Liver (tissue), 9 donors: ENCODE data around the gene HYLS1. TPM values are rescaled to one million over a fixed set of nuclear protein-coding genes. Genes with fewer than 3 reads are reported as not detected.

Experiments
- DNase-seq: peaks from one replicate; pipeline ENCODE4 v3.0.0-alpha.2; 2017; ENCODE audit warnings: low spot score
- H3K27ac ChIP-seq, 2 donors: one replicate each; pipeline ENCODE4 v1.7.0; 2013; ENCODE audit warnings: inconsistent platforms in 2 of 2, low read length in 2 of 2, control low read depth in 1 of 2, low read depth in 1 of 2, mild to moderate bottlenecking in 1 of 2
- H3K27me3 ChIP-seq, 4 donors: one replicate each; pipeline versions ENCODE4 v1.6.1 to v1.7.0; 2013; ENCODE audit warnings: low read length in 3 of 4, inconsistent platforms in 1 of 4, mild to moderate bottlenecking in 1 of 4, moderate library complexity in 1 of 4; ENCODE audit not compliant: control insufficient read depth in 4 of 4, insufficient read depth in 4 of 4
- H3K36me3 ChIP-seq, 4 donors: one replicate each; pipeline versions ENCODE4 v1.6.1 to v1.7.0; 2013; ENCODE audit warnings: low read length in 3 of 4, mild to moderate bottlenecking in 3 of 4, low read depth in 1 of 4, moderate library complexity in 1 of 4; ENCODE audit not compliant: control insufficient read depth in 4 of 4, insufficient read depth in 3 of 4
- H3K4me1 ChIP-seq, 4 donors: one replicate each; pipeline versions ENCODE4 v1.6.1 to v1.7.0; 2013; ENCODE audit warnings: low read length in 3 of 4, mild to moderate bottlenecking in 3 of 4, moderate library complexity in 1 of 4; ENCODE audit not compliant: control insufficient read depth in 4 of 4, insufficient read depth in 4 of 4
- H3K4me3 ChIP-seq, 3 donors: one replicate each; pipeline versions ENCODE4 v1.6.1 to v1.7.0; 2013; ENCODE audit warnings: low read length in 3 of 3, control low read depth in 1 of 3, low read depth in 1 of 3, mild to moderate bottlenecking in 1 of 3
- H3K9ac ChIP-seq, 2 donors: one replicate each; pipeline ENCODE4 v1.7.0; 2013; ENCODE audit warnings: low read length in 2 of 2, mild to moderate bottlenecking in 2 of 2, moderate library complexity in 2 of 2, control low read depth in 1 of 2, low read depth in 1 of 2
- H3K9me3 ChIP-seq, 4 donors: one replicate each; pipeline versions ENCODE4 v1.6.1 to v1.7.0; 2013; ENCODE audit warnings: low read length in 3 of 4; ENCODE audit not compliant: control insufficient read depth in 4 of 4
- EGR1 ChIP-seq, 2 donors: IDR thresholded peaks; 2 replicates each; pipeline ENCODE4 v1.6.1; 2016 to 2018; ENCODE audit warnings: antibody characterized with exemption in 2 of 2, low read depth in 2 of 2
- FOXA1 ChIP-seq: IDR thresholded peaks from 2 replicates; pipeline ENCODE4 v1.6.1; 2016; ENCODE audit warnings: antibody characterized with exemption
- FOXA2 ChIP-seq: IDR thresholded peaks from 2 replicates; pipeline ENCODE4 v1.6.1; 2016; ENCODE audit warnings: antibody characterized with exemption
- HNF4G ChIP-seq: IDR thresholded peaks from 2 replicates; pipeline ENCODE4 v1.6.1; 2016; ENCODE audit warnings: antibody characterized with exemption
- JUND ChIP-seq, 2 donors: IDR thresholded peaks; 2 replicates each; pipeline ENCODE4 v1.6.1; 2016; ENCODE audit warnings: antibody characterized with exemption in 2 of 2
- RAD21 ChIP-seq, 2 donors: IDR thresholded peaks; 2 replicates each; pipeline ENCODE4 v1.6.1; 2016; ENCODE audit warnings: antibody characterized with exemption in 2 of 2, mild to moderate bottlenecking in 2 of 2
- RXRA ChIP-seq, 2 donors: IDR thresholded peaks; 2 replicates each; pipeline ENCODE4 v1.6.1; 2017 to 2018; ENCODE audit warnings: antibody characterized with exemption in 2 of 2, mild to moderate bottlenecking in 1 of 2
- SP1 ChIP-seq: IDR thresholded peaks from 2 replicates; pipeline ENCODE4 v1.6.1; 2018; ENCODE audit warnings: antibody characterized with exemption, mild to moderate bottlenecking
- YY1 ChIP-seq: IDR thresholded peaks from 2 replicates; pipeline ENCODE4 v1.6.1; 2016; ENCODE audit warnings: antibody characterized with exemption, mild to moderate bottlenecking
- WGBS: extraction: QIAGEN DNeasy Blood & Tissue Kit; methylation state at CpG from one replicate; pipeline ENCODE4 v1.1.7; 2013; 5-methylcytosine and 5-hydroxymethylcytosine counted together
- polyA plus RNA-seq, 2 donors: library from polyadenylated mRNA; stranded (reverse) in 1 of 2; unstranded in 1 of 2; fragments of 200-250 nt in 1 of 2; fragments of >200 nt in 1 of 2; fragmentation: Nextera tagmentation in 1 of 2; extraction: Ambion mirVana in 1 of 2; gene quantifications; one replicate each; pipeline versions ENCODE4 v1.2.1 to v1.2.3, GENCODE V29; 2013 to 2015
- total RNA-seq, 2 donors: library from RNA; depleted of rRNA; stranded (reverse); fragments of >200 nt; gene quantifications; one replicate each; pipeline ENCODE4 v1.2.3, GENCODE V29; 2014
- TF ChIP-seq, protein P1 (sequence below): IDR thresholded peaks from 2 replicates; pipeline ENCODE4 v1.6.1; 2016; ENCODE audit warnings: antibody characterized with exemption
- TF ChIP-seq, protein P2 (sequence below): IDR thresholded peaks from 2 replicates; pipeline ENCODE4 v1.6.1; 2016; ENCODE audit warnings: antibody characterized with exemption
- TF ChIP-seq, protein P3 (sequence below): fragments of 150-350 bp; IDR thresholded peaks from 2 replicates; pipeline ENCODE4 v1.5.1; 2017; ENCODE audit warnings: improper control_type of control experiment, low read depth, low read length; ENCODE audit not compliant: missing input control
- TF ChIP-seq, protein P4 (sequence below): IDR thresholded peaks from 2 replicates; pipeline ENCODE4 v1.6.1; 2016; ENCODE audit warnings: antibody characterized with exemption
- donor health status: healthy.
- donor health status: healthy.
- donor health status: healthy.
- donor health status: healthy.
- donor health status: healthy.

HYLS1 gene
- total and polyA plus RNA-seq, 4 donors = 1.9 to 4.9 (median 3.7) TPM

DNA sequence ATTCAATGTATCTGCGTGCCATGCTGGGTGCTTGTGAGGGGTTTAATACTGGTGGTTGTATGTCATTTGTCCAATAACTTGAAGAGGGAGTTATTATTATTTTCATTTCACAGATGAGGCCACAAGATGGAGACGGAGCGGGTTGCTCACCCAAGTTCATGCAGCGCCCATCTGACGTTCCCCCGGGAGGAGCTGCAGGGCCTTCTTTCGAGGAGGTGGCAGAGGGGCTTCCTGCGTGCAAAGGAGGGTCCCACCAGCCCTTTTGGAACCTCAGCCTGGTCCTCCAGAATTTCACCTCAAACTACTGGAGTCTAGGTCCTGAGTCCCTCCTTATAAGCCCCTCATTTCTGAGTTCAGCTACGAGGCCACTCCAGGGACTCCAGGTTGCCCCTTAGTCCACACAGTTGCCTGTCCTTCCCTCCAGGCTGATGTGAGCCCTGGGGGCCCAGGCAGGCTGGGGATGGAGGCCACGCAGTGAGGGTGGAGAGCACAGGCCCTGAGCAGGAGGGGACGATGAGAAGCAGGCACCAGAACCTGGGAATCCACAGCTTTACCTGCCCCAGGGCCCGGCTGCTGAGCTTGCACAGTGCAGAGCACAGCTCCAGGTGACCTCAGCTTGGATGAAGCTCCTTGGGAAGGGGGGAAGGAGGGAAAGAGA lies 55.4 kb downstream of the HYLS1 start:
- peak; percentile 28 for DNase-seq
- no peak for TF ChIP-seq HNF4G
- no peak for TF ChIP-seq EGR1 (IDR thresholded peaks at IDR 0.05; ENCODE audit: low read depth in 2 of 2)
- no peak for TF ChIP-seq YY1
- TF ChIP-seq, protein P1, sequence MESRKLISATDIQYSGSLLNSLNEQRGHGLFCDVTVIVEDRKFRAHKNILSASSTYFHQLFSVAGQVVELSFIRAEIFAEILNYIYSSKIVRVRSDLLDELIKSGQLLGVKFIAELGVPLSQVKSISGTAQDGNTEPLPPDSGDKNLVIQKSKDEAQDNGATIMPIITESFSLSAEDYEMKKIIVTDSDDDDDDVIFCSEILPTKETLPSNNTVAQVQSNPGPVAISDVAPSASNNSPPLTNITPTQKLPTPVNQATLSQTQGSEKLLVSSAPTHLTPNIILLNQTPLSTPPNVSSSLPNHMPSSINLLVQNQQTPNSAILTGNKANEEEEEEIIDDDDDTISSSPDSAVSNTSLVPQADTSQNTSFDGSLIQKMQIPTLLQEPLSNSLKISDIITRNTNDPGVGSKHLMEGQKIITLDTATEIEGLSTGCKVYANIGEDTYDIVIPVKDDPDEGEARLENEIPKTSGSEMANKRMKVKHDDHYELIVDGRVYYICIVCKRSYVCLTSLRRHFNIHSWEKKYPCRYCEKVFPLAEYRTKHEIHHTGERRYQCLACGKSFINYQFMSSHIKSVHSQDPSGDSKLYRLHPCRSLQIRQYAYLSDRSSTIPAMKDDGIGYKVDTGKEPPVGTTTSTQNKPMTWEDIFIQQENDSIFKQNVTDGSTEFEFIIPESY = no peak
- TF ChIP-seq, protein P2, sequence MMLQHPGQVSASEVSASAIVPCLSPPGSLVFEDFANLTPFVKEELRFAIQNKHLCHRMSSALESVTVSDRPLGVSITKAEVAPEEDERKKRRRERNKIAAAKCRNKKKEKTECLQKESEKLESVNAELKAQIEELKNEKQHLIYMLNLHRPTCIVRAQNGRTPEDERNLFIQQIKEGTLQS = no peak
- TF ChIP-seq RXRA (IDR thresholded peaks at IDR 0.05) = no peak
- no peaks in the 10 kb centered on the region for H3K9me3 ChIP-seq
- no peak overlapping the region for H3K4me3 ChIP-seq
- peaks cover 0 to 5% (median 1%) of the 10 kb centered on the region in 4 donors for H3K4me1 ChIP-seq
- H3K27ac ChIP-seq = no peak overlapping the region
- no peaks in the 10 kb centered on the region for H3K36me3 ChIP-seq
- H3K27me3 ChIP-seq = no peaks in the 10 kb centered on the region
- WGBS = 87% methylated on average over 12 of the region's 12 CpGs
- H3K9ac ChIP-seq = no peak overlapping the region

DNA sequence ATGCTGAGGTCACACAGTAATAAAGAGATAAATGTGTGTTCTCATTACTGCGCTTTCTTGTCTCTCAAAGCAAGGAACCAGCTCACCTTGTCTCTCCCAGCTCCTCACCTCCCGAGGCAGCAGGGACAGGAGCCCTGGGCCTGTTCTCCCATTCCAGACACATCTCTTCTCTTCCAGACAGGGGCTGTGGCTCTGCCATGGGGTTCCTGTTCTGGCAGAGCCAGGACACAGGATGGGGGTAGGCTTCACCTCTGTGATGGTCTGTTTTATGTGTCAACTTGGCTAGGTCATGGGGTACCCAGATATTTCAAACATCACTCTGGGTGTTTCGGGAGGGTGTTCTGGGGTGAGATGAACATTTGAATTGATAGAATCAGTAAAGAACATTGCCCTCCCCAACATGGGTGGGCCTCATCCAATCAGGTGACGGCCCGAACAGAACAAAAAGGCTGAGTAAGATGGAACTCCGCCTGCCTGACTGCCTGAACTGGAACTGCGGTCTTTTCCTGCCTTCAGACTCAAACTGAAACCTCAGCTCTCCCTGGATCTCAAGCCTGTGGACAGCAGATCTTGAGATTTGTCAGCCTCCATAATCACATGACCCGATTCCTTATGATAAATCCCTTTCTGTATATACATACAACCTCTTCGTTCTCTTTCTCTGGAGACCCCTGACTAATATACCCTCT lies 56.3 kb downstream of the HYLS1 start:
- DNase-seq = peak; percentile 14
- TF ChIP-seq JUND (IDR thresholded peaks at IDR 0.05) (no peak), EGR1 (IDR thresholded peaks at IDR 0.05; ENCODE audit: low read depth in 2 of 2) (no peak), RXRA (IDR thresholded peaks at IDR 0.05) (no peak), HNF4G (no peak), SP1 (no peak), FOXA1 (no peak), YY1 (no peak), RAD21 (IDR thresholded peaks at IDR 0.05) (no peak), FOXA2 (no peak)
- TF ChIP-seq, protein P3, sequence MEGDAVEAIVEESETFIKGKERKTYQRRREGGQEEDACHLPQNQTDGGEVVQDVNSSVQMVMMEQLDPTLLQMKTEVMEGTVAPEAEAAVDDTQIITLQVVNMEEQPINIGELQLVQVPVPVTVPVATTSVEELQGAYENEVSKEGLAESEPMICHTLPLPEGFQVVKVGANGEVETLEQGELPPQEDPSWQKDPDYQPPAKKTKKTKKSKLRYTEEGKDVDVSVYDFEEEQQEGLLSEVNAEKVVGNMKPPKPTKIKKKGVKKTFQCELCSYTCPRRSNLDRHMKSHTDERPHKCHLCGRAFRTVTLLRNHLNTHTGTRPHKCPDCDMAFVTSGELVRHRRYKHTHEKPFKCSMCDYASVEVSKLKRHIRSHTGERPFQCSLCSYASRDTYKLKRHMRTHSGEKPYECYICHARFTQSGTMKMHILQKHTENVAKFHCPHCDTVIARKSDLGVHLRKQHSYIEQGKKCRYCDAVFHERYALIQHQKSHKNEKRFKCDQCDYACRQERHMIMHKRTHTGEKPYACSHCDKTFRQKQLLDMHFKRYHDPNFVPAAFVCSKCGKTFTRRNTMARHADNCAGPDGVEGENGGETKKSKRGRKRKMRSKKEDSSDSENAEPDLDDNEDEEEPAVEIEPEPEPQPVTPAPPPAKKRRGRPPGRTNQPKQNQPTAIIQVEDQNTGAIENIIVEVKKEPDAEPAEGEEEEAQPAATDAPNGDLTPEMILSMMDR = no peak
- TF ChIP-seq, protein P4, sequence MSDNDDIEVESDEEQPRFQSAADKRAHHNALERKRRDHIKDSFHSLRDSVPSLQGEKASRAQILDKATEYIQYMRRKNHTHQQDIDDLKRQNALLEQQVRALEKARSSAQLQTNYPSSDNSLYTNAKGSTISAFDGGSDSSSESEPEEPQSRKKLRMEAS = no peak
- Histone ChIP-seq H3K9ac (no peak overlapping the region), H3K27me3 (no peaks in the 10 kb centered on the region), H3K27ac (no peak overlapping the region), H3K4me1 (peaks cover 0 to 5% (median 1%) of the 10 kb centered on the region in 4 donors), H3K36me3 (no peaks in the 10 kb centered on the region), H3K4me3 (no peak overlapping the region), H3K9me3 (no peaks in the 10 kb centered on the region)
- 88% methylated on average over 9 of the region's 9 CpGs for WGBS
